GM12878 (cell line): ENCODE measurements around the gene INO80C. TPM values are rescaled to one million over a fixed set of nuclear protein-coding genes. Genes with fewer than 3 reads are reported as not detected.
"Not testable (repeated sequence)": the region's sequence is repeated elsewhere in the genome, so short reads cannot be mapped to it uniquely, and the experiment has no call there.

Experiments
- ATAC-seq: fragments of 200-7000 bp; cut with Tn5 transposase; 3 replicates; pipeline ENCODE4 v1.9.1; 2020; ENCODE audit warnings: mild to moderate bottlenecking, moderate library complexity
- BruUV-seq: library from RNA; stranded (reverse); fragments of 400-500 nt; replicated peaks from 2 replicates; lab custom pipeline; 2021; lab: Mats Ljungman, UMichigan
- CTCF ChIA-PET: fragments of 300-600 bp; sonication (Branson Sonifier 250); formaldehyde crosslinking; extraction: SDS; loops from one replicate; lab custom pipeline; 2021; ENCODE audit warnings: inconsistent platforms; lab: Yijun Ruan, JAX
- POLR2A ChIA-PET: fragments of 350-600 bp; formaldehyde crosslinking; extraction: SDS; loops from one replicate; lab custom pipeline; 2021; ENCODE audit warnings: inconsistent platforms; lab: Charles Lee
- RAD21 ChIA-PET: fragments of 300-600 bp; sonication (Branson Sonifier 250); formaldehyde crosslinking; loops from one replicate; lab custom pipeline; 2023; ENCODE audit warnings: antibody characterized with exemption; ENCODE audit not compliant: unreplicated experiment; lab: Charles Lee
- SMC1A ChIA-PET: fragments of 300-600 bp; sonication (Branson Sonifier 250); formaldehyde crosslinking; loops from one replicate; lab custom pipeline; 2023; ENCODE audit not compliant: unreplicated experiment, uncharacterized antibody; lab: Charles Lee
- DNase-seq: peaks from one replicate; pipeline ENCODE4 v3.0.0-alpha.2; 2011; ENCODE audit warnings: low read depth, low spot score
- FAIRE-seq: peaks from 3 replicates; lab custom pipeline; 2011; peaks lifted over from hg19 to GRCh38; lab: Jason Lieb, UNC
- H2AFZ ChIP-seq: 2 replicates; pipeline ENCODE4 v1.6.0; 2011; ENCODE audit warnings: low read depth, low read length, control low read depth; ENCODE audit not compliant: control insufficient read depth
- H3K27ac ChIP-seq: 2 replicates; pipeline ENCODE4 v1.5.1; 2011; ENCODE audit warnings: control low read depth; ENCODE audit not compliant: control insufficient read depth, insufficient read depth
- H3K27me3 ChIP-seq, 2 experiments: replicated peaks in 1 of 2; 2 replicates each; pipeline versions ENCODE4 v1.6.0 to v1.6.1; 2011; ENCODE audit warnings: low read length in 1 of 2; ENCODE audit not compliant: control insufficient read depth in 2 of 2, insufficient read depth in 2 of 2
- H3K36me3 ChIP-seq, 2 experiments: 2 replicates each; pipeline ENCODE4 v1.5.1; 2011; ENCODE audit warnings: low read length in 1 of 2; ENCODE audit not compliant: control insufficient read depth in 2 of 2, insufficient read depth in 2 of 2
- H3K4me1 ChIP-seq: 2 replicates; pipeline ENCODE4 v1.6.1; 2011; ENCODE audit warnings: mild to moderate bottlenecking, low read length, moderate library complexity, mixed read lengths; ENCODE audit not compliant: control insufficient read depth, insufficient read depth
- H3K4me2 ChIP-seq: 2 replicates; pipeline ENCODE4 v1.6.0; 2011; ENCODE audit warnings: control low read depth; ENCODE audit not compliant: control insufficient read depth, insufficient read depth
- H3K4me3 ChIP-seq: fragments of 200-600 bp; sonication (generic); 2 replicates; pipeline ENCODE4 v1.5.1; 2016
- H3K79me2 ChIP-seq: 2 replicates; pipeline ENCODE4 v1.6.0; 2011; ENCODE audit warnings: low read length; ENCODE audit not compliant: control insufficient read depth, insufficient read depth
- H3K9ac ChIP-seq: 2 replicates; pipeline ENCODE4 v1.8.0; 2011; ENCODE audit warnings: low read length, control low read depth, mixed read lengths; ENCODE audit not compliant: control insufficient read depth, insufficient read depth
- H3K9me3 ChIP-seq: replicated peaks from 3 replicates; pipeline ENCODE4 v1.5.1; 2011; ENCODE audit warnings: mild to moderate bottlenecking, low read length; ENCODE audit not compliant: control insufficient read depth, insufficient read depth
- H4K20me1 ChIP-seq: 2 replicates; pipeline ENCODE4 v1.6.0; 2011; ENCODE audit not compliant: control insufficient read depth, insufficient read depth
- EP300 ChIP-seq, 2 experiments: fragments of 150-350 bp in 1 of 2; IDR thresholded peaks; 2 replicates each; pipeline ENCODE4 v1.6.1; 2011 to 2012; ENCODE audit warnings: low read depth in 2 of 2, low read length in 2 of 2, borderline replicate concordance in 1 of 2, improper control_type of control experiment in 1 of 2, inconsistent platforms in 1 of 2; ENCODE audit not compliant: control insufficient read depth in 1 of 2
- MTA2 ChIP-seq: fragments of 450-650 bp; IDR thresholded peaks from 2 replicates; pipeline ENCODE4 v1.6.1; 2016; ENCODE audit warnings: low read depth, mild to moderate bottlenecking, moderate library complexity
- RFX5 ChIP-seq: IDR thresholded peaks from 2 replicates; pipeline ENCODE4 v1.6.1; 2011; ENCODE audit warnings: low read depth, low read length, improper control_type of control experiment
- TCF3 ChIP-seq: IDR thresholded peaks from 2 replicates; pipeline ENCODE4 v1.6.1; 2012; ENCODE audit warnings: low read depth, mild to moderate bottlenecking, low read length, borderline replicate concordance; ENCODE audit not compliant: insufficient read depth
- WGBS: methylation state at CpG from one replicate; pipeline ENCODE4 v1.1.6; 2016; ENCODE audit warnings: low lambda C conversion rate; ENCODE audit not compliant: insufficient replicate concordance, insufficient coverage; ENCODE audit errors: missing lambda C conversion rate; 5-methylcytosine and 5-hydroxymethylcytosine counted together
- in situ Hi-C: fragments of 300-500 bp; cut with MboI; formaldehyde crosslinking; loops from 9 replicates; pipeline ENCODE4 v1.14.3; 2018; ENCODE audit warnings: mixed read lengths
- intact Hi-C: fragments of 100-400 bp; cut with micrococcal nuclease; formaldehyde crosslinking; loops from one replicate; pipeline ENCODE4 v1.14.2; 2022; ENCODE audit not compliant: unreplicated experiment
- polyA plus RNA-seq, 11 experiments: library from polyadenylated mRNA; depleted of rRNA in 4 of 11; unstranded in 6 of 11; stranded (reverse) in 5 of 11; fragments of >200 nt; fragmentation: Nextera tagmentation in 4 of 11; fragmentation: Illumina TruSeq in 1 of 11; extraction: Ambion mirVana in 4 of 11; extraction: Trizol in 1 of 11; gene quantifications; 1 replicate in 1 of 11; 2 replicates in 10 of 11; pipeline versions ENCODE4 v1.2.1 to v1.2.3, GENCODE V29; 2011 to 2016; ENCODE audit warnings: inconsistent platforms in 2 of 11, missing spikeins in 2 of 11, low read depth in 1 of 11
- total RNA-seq, 4 experiments: library from RNA; depleted of rRNA in 3 of 4; stranded (reverse); fragments of >200 nt in 3 of 4; fragmentation: Illumina TruSeq in 1 of 4; extraction: Trizol in 1 of 4; gene quantifications; 2 replicates each; pipeline versions ENCODE4 v1.2.1 to v1.2.3, GENCODE V29; 2013 to 2021
- TF ChIP-seq, protein P1 (sequence below), 3 experiments: IDR thresholded peaks in 2 of 3; conservative IDR thresholded peaks in 1 of 3; 2 replicates each; pipeline ENCODE4 v1.5.1; 2011; ENCODE audit warnings: low read depth in 3 of 3, low read length in 3 of 3, mild to moderate bottlenecking in 3 of 3, control low read depth in 2 of 3, moderate library complexity in 2 of 3, inconsistent platforms in 1 of 3, mixed read lengths in 1 of 3; ENCODE audit not compliant: control insufficient read depth in 2 of 3, insufficient read depth in 1 of 3; ENCODE audit errors: extremely low read depth in 1 of 3
- TF ChIP-seq, protein P2 (sequence below): IDR thresholded peaks from 2 replicates; pipeline ENCODE4 v1.6.1; 2012; ENCODE audit warnings: improper control_type of control experiment, low read depth, low read length; ENCODE audit not compliant: insufficient replicate concordance

The INO80C gene
- total and polyA plus RNA-seq, 10 of the 15 experiments (the other 5 are each of a cell fraction or from before 2014, with no cell fraction given): 9.9 to 43.2 (median 30.1) TPM

DNA sequence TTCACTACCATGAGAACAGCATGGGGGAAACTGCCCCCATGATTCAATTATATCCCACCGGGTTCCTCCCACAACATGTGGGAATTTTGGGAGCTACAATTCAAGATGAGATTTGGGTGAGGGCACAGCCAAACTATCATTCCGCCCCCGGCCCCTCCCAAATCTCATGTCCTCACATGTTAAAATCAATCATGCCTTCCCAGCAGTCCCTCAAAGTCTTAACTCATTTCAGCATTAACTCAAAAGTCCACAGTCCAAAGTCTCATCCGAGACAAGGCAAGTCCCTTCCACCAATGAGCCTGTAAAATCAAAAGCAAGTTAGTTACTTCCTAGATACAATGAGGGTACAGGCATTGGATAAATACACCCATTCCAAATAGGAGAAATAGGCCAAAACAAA is 10.2 kb downstream of the INO80C start:
- H4K20me1 ChIP-seq, H3K9me3 ChIP-seq, ATAC-seq, H3K79me2 ChIP-seq, H3K27ac ChIP-seq, H3K4me2 ChIP-seq, H3K36me3 ChIP-seq, H3K9ac ChIP-seq, intact Hi-C loops, H3K4me1 ChIP-seq, DNase-seq, FAIRE-seq, H2AFZ ChIP-seq, in situ Hi-C loops, H3K27me3 ChIP-seq, BruUV-seq, H3K4me3 ChIP-seq: not testable (repeated sequence)
- 94% methylated on average over 4 of the region's 4 CpGs for WGBS
- ChIA-PET RAD21 (interaction anchor here (1.5 kb wide), 1 partner anchor 9 kb away, joined by 12 read pairs; no protein-coding TSS in a partner anchor), POLR2A (interaction anchor here (1.4 to 4.1 kb wide), 2 partner anchors 9 to 18 kb away, joined by 6 to 21 read pairs; partner anchors contain the start of gene INO80C), CTCF (interaction anchor here (1.3 kb wide), 1 partner anchor 10 kb away, joined by 5 read pairs; no protein-coding TSS in a partner anchor), SMC1A (interaction anchor here (1.4 kb wide), 1 partner anchor 8 kb away, joined by 3 read pairs; no protein-coding TSS in a partner anchor)

DNA sequence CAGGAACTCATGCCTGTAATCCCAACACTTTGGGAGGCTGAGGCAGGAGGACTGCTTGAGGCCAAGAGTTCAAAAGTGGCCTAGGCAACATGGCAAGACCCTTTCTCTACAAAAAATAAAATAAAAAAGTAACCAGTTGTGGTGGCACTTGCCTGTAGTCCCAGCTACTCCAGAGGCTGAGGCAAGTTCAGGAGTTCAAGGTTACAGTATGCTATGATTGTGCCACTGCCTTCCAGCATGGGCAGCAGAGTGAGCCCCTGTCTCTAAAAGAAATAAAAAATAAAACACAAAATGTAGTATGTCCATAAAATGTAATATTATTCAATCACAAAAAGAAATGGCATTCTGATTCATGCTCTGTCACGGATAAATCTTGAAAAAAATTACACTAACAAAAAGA is 11.9 kb downstream of the INO80C start:
- Histone ChIP-seq H3K9ac (no peak overlapping the region), H3K4me1 (no peaks in the 10 kb centered on the region; the same call in none of the 2 replicates), H3K4me2 (no peak overlapping the region), H4K20me1 (no peaks in the 10 kb centered on the region), H3K4me3 (no peak overlapping the region), H3K36me3 (no peaks in the 10 kb centered on the region), H2AFZ (no peak overlapping the region), H3K79me2 (no peaks in the 10 kb centered on the region; the same call in none of the 2 replicates), H3K27me3 (no peaks in the 10 kb centered on the region), H3K27ac (no peak overlapping the region), H3K9me3 (no peaks in the 10 kb centered on the region; the same call in 2 of the 3 replicates)
- BruUV-seq: no TSS peak
- in situ Hi-C loops: no loop called here
- CTCF ChIA-PET: interaction anchor here (1.3 to 2.0 kb wide), 3 partner anchors 8 to 76 kb away, joined by 3 to 6 read pairs (median 3); no protein-coding TSS in a partner anchor
- SMC1A ChIA-PET: interaction anchor here (1.3 to 1.8 kb wide), 2 partner anchors 8 to 9 kb away, joined by 8 to 10 read pairs; no protein-coding TSS in a partner anchor
- no peak for ATAC-seq
- 100% methylated on average over 1 of the region's 1 CpG for WGBS
- POLR2A ChIA-PET: interaction anchor here (4.1 kb wide), 1 partner anchor 11 kb away, joined by 21 read pairs; the partner anchor contains the start of gene INO80C
- RAD21 ChIA-PET: interaction anchor here (1.4 kb wide), 1 partner anchor 8 kb away, joined by 3 read pairs; no protein-coding TSS in a partner anchor
- FAIRE-seq: no peak
- DNase-seq: no peak
- intact Hi-C loops: no loop called here
- TF ChIP-seq EP300 (IDR thresholded peaks at IDR 0.05; ENCODE audit: borderline replicate concordance in 1 of 2, control insufficient read depth in 1 of 2, low read depth in 2 of 2, low read length in 2 of 2): no peak
- TF ChIP-seq, protein P1, sequence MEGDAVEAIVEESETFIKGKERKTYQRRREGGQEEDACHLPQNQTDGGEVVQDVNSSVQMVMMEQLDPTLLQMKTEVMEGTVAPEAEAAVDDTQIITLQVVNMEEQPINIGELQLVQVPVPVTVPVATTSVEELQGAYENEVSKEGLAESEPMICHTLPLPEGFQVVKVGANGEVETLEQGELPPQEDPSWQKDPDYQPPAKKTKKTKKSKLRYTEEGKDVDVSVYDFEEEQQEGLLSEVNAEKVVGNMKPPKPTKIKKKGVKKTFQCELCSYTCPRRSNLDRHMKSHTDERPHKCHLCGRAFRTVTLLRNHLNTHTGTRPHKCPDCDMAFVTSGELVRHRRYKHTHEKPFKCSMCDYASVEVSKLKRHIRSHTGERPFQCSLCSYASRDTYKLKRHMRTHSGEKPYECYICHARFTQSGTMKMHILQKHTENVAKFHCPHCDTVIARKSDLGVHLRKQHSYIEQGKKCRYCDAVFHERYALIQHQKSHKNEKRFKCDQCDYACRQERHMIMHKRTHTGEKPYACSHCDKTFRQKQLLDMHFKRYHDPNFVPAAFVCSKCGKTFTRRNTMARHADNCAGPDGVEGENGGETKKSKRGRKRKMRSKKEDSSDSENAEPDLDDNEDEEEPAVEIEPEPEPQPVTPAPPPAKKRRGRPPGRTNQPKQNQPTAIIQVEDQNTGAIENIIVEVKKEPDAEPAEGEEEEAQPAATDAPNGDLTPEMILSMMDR (IDR thresholded peaks at IDR 0.05 in 2 of 3, conservative IDR thresholded peaks at IDR 0.05 in 1 of 3; ENCODE audit: control insufficient read depth in 2 of 3, extremely low read depth in 1 of 3, insufficient read depth in 1 of 3, low read depth in 3 of 3, low read length in 3 of 3): no peak
- no peak for TF ChIP-seq MTA2
- no peak for TF ChIP-seq RFX5
- no peak for TF ChIP-seq TCF3
- TF ChIP-seq, protein P2, sequence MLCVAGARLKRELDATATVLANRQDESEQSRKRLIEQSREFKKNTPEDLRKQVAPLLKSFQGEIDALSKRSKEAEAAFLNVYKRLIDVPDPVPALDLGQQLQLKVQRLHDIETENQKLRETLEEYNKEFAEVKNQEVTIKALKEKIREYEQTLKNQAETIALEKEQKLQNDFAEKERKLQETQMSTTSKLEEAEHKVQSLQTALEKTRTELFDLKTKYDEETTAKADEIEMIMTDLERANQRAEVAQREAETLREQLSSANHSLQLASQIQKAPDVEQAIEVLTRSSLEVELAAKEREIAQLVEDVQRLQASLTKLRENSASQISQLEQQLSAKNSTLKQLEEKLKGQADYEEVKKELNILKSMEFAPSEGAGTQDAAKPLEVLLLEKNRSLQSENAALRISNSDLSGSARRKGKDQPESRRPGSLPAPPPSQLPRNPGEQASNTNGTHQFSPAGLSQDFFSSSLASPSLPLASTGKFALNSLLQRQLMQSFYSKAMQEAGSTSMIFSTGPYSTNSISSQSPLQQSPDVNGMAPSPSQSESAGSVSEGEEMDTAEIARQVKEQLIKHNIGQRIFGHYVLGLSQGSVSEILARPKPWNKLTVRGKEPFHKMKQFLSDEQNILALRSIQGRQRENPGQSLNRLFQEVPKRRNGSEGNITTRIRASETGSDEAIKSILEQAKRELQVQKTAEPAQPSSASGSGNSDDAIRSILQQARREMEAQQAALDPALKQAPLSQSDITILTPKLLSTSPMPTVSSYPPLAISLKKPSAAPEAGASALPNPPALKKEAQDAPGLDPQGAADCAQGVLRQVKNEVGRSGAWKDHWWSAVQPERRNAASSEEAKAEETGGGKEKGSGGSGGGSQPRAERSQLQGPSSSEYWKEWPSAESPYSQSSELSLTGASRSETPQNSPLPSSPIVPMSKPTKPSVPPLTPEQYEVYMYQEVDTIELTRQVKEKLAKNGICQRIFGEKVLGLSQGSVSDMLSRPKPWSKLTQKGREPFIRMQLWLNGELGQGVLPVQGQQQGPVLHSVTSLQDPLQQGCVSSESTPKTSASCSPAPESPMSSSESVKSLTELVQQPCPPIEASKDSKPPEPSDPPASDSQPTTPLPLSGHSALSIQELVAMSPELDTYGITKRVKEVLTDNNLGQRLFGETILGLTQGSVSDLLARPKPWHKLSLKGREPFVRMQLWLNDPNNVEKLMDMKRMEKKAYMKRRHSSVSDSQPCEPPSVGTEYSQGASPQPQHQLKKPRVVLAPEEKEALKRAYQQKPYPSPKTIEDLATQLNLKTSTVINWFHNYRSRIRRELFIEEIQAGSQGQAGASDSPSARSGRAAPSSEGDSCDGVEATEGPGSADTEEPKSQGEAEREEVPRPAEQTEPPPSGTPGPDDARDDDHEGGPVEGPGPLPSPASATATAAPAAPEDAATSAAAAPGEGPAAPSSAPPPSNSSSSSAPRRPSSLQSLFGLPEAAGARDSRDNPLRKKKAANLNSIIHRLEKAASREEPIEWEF: no peak
